ENCODE measurements around the gene USH2A.

USH2A gene

GRCh38 chr1:215779729-215780128 lies 643.5 kb downstream of the USH2A start:
- Histone ChIP-seq H3K27me3 (replicated peaks; ENCODE audit: control insufficient read depth, insufficient read depth, low read length) (no peaks in the 10 kb centered on the region), H3K36me3 (ENCODE audit: control insufficient read depth, insufficient read depth, low read length) (no peaks in the 10 kb centered on the region), H3K4me3 (replicated peaks; ENCODE audit: low read depth, low read length) (no peak overlapping the region)
- TF ChIP-seq CTCF (IDR thresholded peaks at IDR 0.05; ENCODE audit: insufficient read depth, low read length, poor library complexity, severe bottlenecking): no peak
- DNase-seq (ENCODE audit: extremely low read depth, insufficient read length): no peak

GRCh38 chr1:215777370-215777925 lies 645.8 kb downstream of the USH2A start:
- no peaks in the 10 kb centered on the region for H3K27me3 ChIP-seq (replicated peaks; ENCODE audit: control insufficient read depth, insufficient read depth, low read length)
- no peak for TF ChIP-seq CTCF (IDR thresholded peaks at IDR 0.05; ENCODE audit: insufficient read depth, low read length, poor library complexity, severe bottlenecking)
- no peaks in the 10 kb centered on the region for H3K36me3 ChIP-seq (ENCODE audit: control insufficient read depth, insufficient read depth, low read length)
- DNase-seq (ENCODE audit: extremely low read depth, insufficient read length): no peak
- no peak overlapping the region for H3K4me3 ChIP-seq (replicated peaks; ENCODE audit: low read depth, low read length)

- no peak for DNase-seq (ENCODE audit: extremely low read depth, insufficient read length)
- no peaks in the 10 kb centered on the region for H3K27me3 ChIP-seq (replicated peaks; ENCODE audit: control insufficient read depth, insufficient read depth, low read length)
- H3K36me3 ChIP-seq (ENCODE audit: control insufficient read depth, insufficient read depth, low read length): no peaks in the 10 kb centered on the region
- no peak for TF ChIP-seq CTCF (IDR thresholded peaks at IDR 0.05; ENCODE audit: insufficient read depth, low read length, poor library complexity, severe bottlenecking)
- no peak overlapping the region for H3K4me3 ChIP-seq (replicated peaks; ENCODE audit: low read depth, low read length)
Observed at GRCh38 chr1:215776336-215776735, 646.9 kb downstream of the USH2A start.

- TF ChIP-seq CTCF (IDR thresholded peaks at IDR 0.05; ENCODE audit: insufficient read depth, low read length, poor library complexity, severe bottlenecking): no peak
- no peak overlapping the region for H3K4me3 ChIP-seq (replicated peaks; ENCODE audit: low read depth, low read length)
- no peak for DNase-seq (ENCODE audit: extremely low read depth, insufficient read length)
- no peaks in the 10 kb centered on the region for H3K36me3 ChIP-seq (ENCODE audit: control insufficient read depth, insufficient read depth, low read length)
- no peaks in the 10 kb centered on the region for H3K27me3 ChIP-seq (replicated peaks; ENCODE audit: control insufficient read depth, insufficient read depth, low read length)
Observed at GRCh38 chr1:215772151-215772550, 651.1 kb downstream of the USH2A start.

- no peaks in the 10 kb centered on the region for H3K27me3 ChIP-seq (replicated peaks; ENCODE audit: control insufficient read depth, insufficient read depth, low read length)
- H3K4me3 ChIP-seq (replicated peaks; ENCODE audit: low read depth, low read length): no peak overlapping the region
- no peak for DNase-seq (ENCODE audit: extremely low read depth, insufficient read length)
- no peak for TF ChIP-seq CTCF (IDR thresholded peaks at IDR 0.05; ENCODE audit: insufficient read depth, low read length, poor library complexity, severe bottlenecking)
- H3K36me3 ChIP-seq (ENCODE audit: control insufficient read depth, insufficient read depth, low read length): no peaks in the 10 kb centered on the region
Observed at GRCh38 chr1:215768303-215768702, 654.9 kb downstream of the USH2A start.

GRCh38 chr1:215767761-215768160 lies 655.5 kb downstream of the USH2A start:
- no peaks in the 10 kb centered on the region for H3K27me3 ChIP-seq (replicated peaks; ENCODE audit: control insufficient read depth, insufficient read depth, low read length)
- no peak for TF ChIP-seq CTCF (IDR thresholded peaks at IDR 0.05; ENCODE audit: insufficient read depth, low read length, poor library complexity, severe bottlenecking)
- H3K4me3 ChIP-seq (replicated peaks; ENCODE audit: low read depth, low read length): no peak overlapping the region
- DNase-seq (ENCODE audit: extremely low read depth, insufficient read length): no peak
- no peaks in the 10 kb centered on the region for H3K36me3 ChIP-seq (ENCODE audit: control insufficient read depth, insufficient read depth, low read length)
